ENCODE data around the gene PNPLA7. TPM values are rescaled to one million over a fixed set of nuclear protein-coding genes. Genes with fewer than 3 reads are reported as not detected.

The PNPLA7 gene
- total and polyA plus RNA-seq, 2 donors (not counting 1 experiment from before 2014, with no cell fraction given) = 18.7 to 29.9 TPM

DNA sequence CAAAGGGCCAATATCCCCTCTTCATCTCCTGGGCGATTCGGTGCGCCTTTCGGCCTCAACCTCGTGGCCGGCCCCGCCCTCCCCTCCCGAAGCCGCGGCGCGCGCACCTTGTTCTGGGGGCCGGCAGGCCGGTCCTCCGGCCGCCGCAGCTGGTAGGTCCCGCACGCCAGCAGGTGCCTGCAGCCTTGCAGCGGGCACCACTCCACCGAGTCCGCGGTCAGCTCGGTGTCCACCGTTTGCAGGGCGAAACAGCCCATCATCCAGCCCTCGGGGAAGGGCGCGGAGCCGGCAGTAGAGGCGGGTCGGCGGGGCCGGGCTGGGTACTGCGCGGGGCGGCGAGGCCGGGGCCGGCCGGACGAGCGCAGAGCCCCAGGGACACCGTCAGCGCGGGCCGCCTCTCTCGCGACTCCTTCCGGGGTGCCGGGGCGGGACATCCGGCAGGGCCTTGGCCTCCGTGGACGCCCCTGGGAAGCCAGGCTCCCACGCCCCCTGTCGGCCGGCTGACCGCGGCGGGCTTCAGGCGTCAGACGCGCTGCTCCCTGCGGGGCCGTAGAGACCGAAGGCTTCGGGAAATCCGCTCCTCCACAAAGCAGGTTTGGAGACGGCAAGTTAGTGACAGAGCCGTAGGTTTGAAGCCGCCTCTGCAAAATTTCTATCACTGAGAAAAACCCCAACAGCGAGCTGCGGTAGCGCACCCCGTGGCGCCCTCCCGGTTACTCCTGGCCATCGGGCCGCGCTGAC, 28.5 kb upstream of the PNPLA7 start, which contains the start of gene DPH7:
Gene DPH7, minus strand, starts transcription at position 408 of the 741 bp plus-strand sequence. Its CDS starts 148 bp downstream, at position 260.
- no peaks in the 10 kb centered on the region for H3K27me3 ChIP-seq (replicated peaks in 1 of 4; ENCODE audit: control extremely low read depth in 1 of 4, control insufficient read depth in 3 of 4, insufficient read depth in 4 of 4, low read length in 3 of 4)
- peaks cover 3 to 30% of the 10 kb centered on the region in 2 experiments for H3K36me3 ChIP-seq (replicated peaks in 1 of 2; ENCODE audit: control extremely low read depth in 1 of 2, control insufficient read depth in 1 of 2, extremely low read depth in 1 of 2, insufficient read depth in 2 of 2, low read length in 1 of 2)
- peak within 1 kb of the TSS; percentile 80 for H3K4me3 Mint-ChIP-seq
- intact Hi-C loops (cut with micrococcal nuclease) = loop anchor here (1.0 kb wide), 4 partner anchors 12 to 40 kb away; partner anchors contain the start of genes ARRDC1, MRPL41 and ZMYND19
- ChIA-PET POLR2A (interaction anchor here (0.6 to 1.1 kb wide), 4 partner anchors 12 to 137 kb away, joined by 3 to 7 read pairs (median 4); partner anchors contain the start of genes ARRDC1 and ZMYND19), CTCF (interaction anchor here (0.7 to 3.1 kb wide), 11 partner anchors 10 to 544 kb away, joined by 3 to 13 read pairs (median 3); partner anchors contain the start of gene EHMT1)
- H2AFZ ChIP-seq (ENCODE audit: insufficient read depth, low read depth, low read length, poor library complexity, severe bottlenecking) = peak within 1 kb of the TSS; percentile 82
- no peaks in the 10 kb centered on the region for H3K27me3 Mint-ChIP-seq
- H3K4me2 ChIP-seq (replicated peaks; ENCODE audit: low read depth, low read length, poor library complexity, severe bottlenecking) = peak within 1 kb of the TSS; percentile 97
- H3K9me3 ChIP-seq (ENCODE audit: control extremely low read depth in 1 of 3, control insufficient read depth in 2 of 3, insufficient read depth in 1 of 3, low read length in 2 of 3) = no peaks in the 10 kb centered on the region
- peaks cover 41% of the 10 kb centered on the region for H3K79me2 ChIP-seq (ENCODE audit: control insufficient read depth, insufficient read depth, low read length)
- TF ChIP-seq CTCF (IDR thresholded peaks at IDR 0.05) (peak; percentile 94), EZH2 (IDR thresholded peaks at IDR 0.05; ENCODE audit: borderline replicate concordance, insufficient read depth, low read depth, low read length, poor library complexity, severe bottlenecking) (no peak)
- peak within 1 kb of the TSS; percentile 94 for H3K9ac ChIP-seq (ENCODE audit: low read length)
- peak within 1 kb of the TSS in 1 of 2 donors; percentile 78 for H3K27ac ChIP-seq (ENCODE audit: low read length in 2 of 2)
- H3K27ac Mint-ChIP-seq = peak within 1 kb of the TSS; percentile 26
- peak within 1 kb of the TSS in 4 of 5 experiments; percentile 63 to 92 (median 90) for H3K4me3 ChIP-seq (ENCODE audit: control extremely low read depth in 1 of 5, extremely low read depth in 1 of 5, insufficient read depth in 1 of 5, low read depth in 2 of 5, low read length in 4 of 5)
- peaks cover 33% of the 10 kb centered on the region for H4K20me1 ChIP-seq (ENCODE audit: control insufficient read depth, insufficient read depth, low read length, poor library complexity, severe bottlenecking)
- H3K4me1 Mint-ChIP-seq = peaks cover 26% of the 10 kb centered on the region
- DNase-seq = peak; percentile 92
- peaks cover 18 to 30% of the 10 kb centered on the region in 2 donors for H3K4me1 ChIP-seq (ENCODE audit: control insufficient read depth in 2 of 2, insufficient read depth in 2 of 2, low read length in 2 of 2)
- peak; percentile 97 for ATAC-seq (ENCODE audit: low read depth)
- H3K9me3 Mint-ChIP-seq (ENCODE audit: insufficient read depth) = no peaks in the 10 kb centered on the region
- WGBS (ENCODE audit: insufficient coverage) = 6% methylated on average over 82 of the region's 82 CpGs

All from B cell (primary cell).